Islet precursor cell (in vitro differentiated cells): ENCODE data around the gene TAF8.
"Not testable (repeated sequence)": the region's sequence is repeated elsewhere in the genome, so short reads cannot be mapped to it uniquely, and the experiment has no call there.

Experiments
- DNase-seq: peaks from one replicate; pipeline ENCODE4 v3.0.0-alpha.2; 2018

Gene TAF8

DNA sequence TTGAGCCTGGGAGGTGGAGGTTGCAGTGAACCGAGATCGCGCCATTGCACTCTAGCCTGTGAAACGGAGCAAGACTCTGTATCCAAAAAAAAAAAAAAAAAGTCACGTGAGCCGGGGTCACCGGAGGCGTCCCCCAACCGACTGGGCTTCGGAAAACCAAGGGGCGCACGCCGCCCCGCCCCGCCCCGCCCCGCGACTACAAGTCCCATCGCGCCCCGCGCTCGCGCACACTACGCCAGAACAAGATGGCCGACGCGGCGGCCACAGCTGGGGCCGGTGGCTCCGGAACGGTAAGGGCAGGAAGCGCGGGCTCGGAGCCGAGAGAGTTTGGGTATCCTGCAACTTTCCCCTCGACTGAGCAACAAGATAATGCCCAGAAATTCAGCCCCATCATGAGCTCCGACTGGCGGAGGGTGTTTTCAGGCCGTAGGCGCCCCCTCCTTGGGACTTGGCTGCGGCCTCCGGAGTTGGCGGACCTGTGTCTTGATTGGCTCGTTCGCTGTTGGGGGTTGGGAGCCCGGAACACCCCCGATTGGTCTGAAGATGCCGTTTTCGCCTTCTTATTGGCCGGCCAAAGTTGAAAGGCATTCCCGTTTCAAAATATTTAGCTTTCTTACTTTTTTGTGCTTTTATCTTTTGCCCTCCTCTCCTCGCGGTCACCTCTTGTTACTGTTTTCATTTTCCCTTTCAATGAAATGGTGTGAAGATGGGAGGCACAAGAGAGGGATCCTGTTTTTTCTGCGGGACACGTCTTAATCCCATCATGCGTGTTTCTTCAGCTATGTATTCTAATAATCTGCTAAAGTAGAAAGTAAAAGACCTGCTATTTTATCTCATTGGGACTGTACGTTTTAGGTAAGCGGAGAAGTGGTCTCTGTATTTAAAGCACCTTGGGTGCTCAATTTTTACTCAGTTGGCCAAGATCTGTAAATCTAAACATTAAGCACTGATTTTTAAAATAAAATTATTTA, at the start of gene TAF8:
Gene TAF8, plus strand, starts transcription at position 228 of the 971 bp plus-strand sequence. Its CDS starts 18 bp downstream, at position 246.
- DNase-seq, result peak; percentile 94

GRCh38 chr6:42001506-42001905, 48.8 kb upstream of the TAF8 start:
- DNase-seq, result no peak

GRCh38 chr6:42003658-42004057, 46.7 kb upstream of the TAF8 start:
- not testable (repeated sequence) for DNase-seq

DNA sequence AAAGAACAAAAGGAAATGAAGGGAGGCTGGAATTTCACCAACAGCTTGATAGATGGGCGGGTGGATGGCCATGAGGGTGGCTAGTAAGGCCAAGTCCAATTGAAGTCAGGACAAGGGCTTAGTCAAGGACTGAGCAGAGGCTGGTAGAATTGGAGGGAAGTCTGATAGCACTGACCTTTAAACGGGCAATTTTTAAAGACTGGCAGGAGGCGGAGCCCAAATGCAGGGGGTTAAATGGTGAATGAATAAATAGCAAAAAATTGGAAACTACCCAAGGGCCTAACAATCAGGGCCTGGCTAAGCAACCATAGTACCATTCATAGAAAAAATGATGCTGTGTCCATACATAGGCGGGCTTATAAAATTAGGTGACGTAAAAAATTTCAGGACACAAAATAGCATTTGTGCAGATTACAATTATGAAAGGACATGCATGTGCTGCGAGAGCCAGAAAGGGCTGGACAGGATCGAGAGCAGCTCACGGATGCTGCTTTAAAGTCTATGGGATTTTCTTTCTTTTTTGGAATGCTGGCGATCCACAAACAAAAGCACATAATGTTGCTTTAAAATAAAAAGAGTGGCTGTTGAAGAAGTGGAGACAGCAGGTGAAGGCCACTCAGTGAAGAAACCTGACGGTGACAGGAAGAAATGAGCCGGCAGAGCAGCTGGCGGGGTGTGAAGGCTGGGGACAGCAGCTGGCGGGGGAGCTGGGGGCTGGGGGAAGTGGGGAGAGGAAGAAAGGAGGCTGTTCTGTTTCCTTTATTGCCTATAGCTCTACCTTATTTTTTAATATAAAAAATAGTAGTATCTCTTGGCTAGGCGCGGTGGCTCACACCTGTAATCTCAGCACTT, 42.8 kb upstream of the TAF8 start:
- no peak for DNase-seq

- not testable (repeated sequence) for DNase-seq
Observed at GRCh38 chr6:42008138-42008528, 42.2 kb upstream of the TAF8 start.

DNA sequence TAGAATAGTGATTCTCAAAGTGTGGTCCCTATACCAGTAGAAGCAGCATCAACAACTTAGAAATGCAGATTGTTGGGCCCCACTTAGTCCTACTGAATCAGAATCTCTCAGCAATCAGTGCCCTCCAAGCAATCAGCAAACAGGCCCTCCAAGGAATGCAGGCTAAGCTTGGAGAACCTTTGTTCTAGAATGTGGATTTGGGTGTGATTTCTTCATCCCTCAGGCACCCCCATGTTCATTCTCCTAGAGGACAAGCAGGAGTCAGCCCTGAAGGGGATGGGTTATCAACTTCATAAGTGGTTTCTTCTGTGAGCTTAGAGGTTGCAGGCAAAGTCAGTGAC, 40.5 kb upstream of the TAF8 start:
- no peak for DNase-seq

GRCh38 chr6:42010185-42010891, 40.0 kb upstream of the TAF8 start:
- DNase-seq, result peak; percentile 65

GRCh38 chr6:42010909-42011308, 39.4 kb upstream of the TAF8 start:
- DNase-seq, result no peak

DNA sequence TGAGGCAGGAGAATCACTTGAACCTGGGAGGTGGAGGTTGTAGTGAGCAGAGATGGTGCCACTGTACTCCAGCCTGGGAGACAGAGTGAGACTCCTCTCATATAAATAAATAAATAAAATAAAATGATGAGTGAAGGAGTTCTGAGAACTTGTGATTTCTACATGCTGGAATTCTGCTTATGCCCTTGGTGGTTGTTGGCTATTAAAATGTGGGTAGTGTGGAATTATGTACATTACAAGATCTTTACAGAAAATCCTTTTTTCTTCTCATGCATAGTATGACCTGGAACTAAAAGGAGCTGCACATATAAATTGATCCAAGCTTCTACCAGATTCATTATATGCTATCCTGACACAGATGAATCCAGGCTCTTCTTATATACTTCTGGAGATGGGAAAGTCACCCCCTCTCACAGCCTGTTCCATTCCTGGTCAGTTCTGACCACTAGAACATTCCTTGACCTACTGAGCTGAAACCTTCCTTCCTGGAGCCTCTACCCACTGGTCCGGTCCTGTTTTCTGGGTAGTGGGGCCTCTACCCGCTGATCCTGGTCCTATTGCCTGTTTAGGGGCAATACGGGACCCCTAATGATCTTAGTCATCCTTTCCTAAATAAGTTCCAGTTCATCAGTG, 37.7 kb upstream of the TAF8 start:
- DNase-seq, result no peak

DNA sequence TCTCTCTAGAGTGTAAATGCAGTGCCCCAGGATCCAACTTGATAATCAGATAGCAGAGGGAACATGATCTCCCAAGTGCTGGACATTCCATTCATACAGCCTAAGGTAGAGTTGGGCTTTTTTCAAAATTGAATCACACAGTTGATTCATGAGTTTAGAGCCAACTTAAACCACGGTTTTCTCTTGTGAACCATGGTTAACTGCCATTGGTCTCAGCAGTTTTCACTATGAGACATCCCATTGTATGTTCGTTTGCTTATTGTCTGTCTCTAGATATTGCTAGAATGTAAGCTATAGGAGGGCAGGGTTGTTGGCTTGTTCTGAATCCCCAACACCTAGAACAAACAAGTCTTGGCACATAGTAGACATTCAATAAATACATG, 37.2 kb upstream of the TAF8 start:
- DNase-seq, result no peak

- DNase-seq, result peak; percentile 78
Observed at GRCh38 chr6:42017021-42017643, 33.2 kb upstream of the TAF8 start.

DNA sequence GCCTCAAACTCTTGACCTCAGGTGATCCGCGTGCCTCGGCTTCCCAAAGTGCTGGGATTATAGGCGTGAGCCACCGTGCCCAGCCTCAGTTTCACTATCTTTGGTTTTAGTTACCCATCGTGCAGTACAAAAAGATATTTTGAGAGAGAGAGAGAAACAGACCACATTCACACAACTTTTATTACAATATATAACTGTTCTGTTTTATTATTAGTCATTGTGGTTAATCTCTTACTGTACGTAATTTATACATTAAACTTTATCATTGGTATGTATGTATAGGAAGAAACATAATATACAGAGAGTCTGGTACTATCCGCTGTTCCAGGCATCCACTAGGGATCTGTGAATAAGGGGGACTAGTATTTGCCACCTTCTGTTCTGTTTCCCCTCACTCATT, 29.4 kb upstream of the TAF8 start:
- no peak for DNase-seq

GRCh38 chr6:42021847-42022754, 28.2 kb upstream of the TAF8 start:
- no peak for DNase-seq

DNA sequence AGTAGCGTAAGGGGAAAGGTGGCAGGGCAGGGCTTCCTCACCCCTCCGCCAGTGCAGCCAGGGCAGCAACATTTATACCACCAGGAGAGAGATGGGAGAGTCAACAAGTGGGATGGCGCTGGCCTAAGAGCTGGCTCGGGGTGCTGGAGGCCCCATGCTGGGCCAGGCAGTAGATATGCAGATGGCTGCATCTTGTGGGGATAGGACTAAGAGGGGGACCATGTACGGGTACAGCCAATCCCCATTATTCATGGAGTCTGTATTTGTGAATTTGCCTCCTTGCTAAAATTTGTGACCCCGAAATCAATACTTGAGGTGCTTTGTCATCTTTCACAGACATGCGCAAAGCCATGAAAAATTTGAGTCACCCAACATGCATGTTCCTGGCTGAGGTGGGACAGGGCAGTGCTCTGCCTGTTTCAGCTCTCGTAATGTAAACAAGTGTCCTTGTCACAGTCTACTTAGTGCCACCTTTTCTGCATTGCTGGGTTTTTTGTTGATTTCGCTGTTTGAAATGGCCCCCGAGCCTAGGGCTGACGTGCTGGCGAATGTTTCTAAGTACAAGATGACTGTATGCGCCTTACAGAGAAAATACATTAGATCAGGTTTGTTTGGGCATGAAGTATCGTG, 27.5 kb upstream of the TAF8 start:
- DNase-seq, result no peak

DNA sequence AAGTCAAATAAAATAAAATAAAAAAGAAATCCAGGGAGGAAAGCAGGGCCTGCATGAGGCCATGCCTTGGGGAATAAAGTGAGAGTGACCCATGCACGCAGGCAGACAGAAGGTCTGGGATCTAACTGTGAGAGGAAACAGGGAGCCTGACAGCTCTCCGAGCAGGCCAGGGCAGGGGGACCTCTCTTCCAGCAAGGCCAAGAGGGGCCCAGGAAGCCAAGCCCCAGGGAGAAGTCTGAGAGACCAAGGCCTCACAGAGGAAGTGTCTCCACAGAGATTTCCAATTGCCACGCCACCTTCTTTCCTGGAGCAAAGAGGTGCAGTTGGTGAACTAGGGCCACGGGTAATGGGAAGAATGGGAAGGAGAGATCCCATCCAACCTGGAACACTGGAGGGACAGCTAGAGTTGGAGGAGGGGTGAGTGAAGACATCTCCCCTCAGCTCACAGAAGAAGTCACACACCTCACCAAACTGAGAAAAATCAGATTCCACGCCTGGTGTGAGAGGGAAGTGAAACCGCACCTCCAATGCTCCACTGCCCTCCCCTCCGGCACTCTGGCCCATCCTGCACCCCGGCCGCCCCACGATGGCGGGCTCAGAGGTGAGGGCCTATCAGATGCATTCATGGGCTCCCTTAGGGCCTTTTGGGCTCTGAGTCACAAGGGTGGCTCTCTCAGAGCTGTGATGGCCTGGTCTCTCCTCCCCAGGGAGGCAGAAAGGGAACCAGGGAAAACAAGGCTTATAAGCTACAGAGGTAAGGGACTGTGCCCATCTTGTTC, 25.1 kb upstream of the TAF8 start:
- no peak for DNase-seq

- no peak for DNase-seq
Observed at GRCh38 chr6:42025845-42026243, 24.5 kb upstream of the TAF8 start.

DNA sequence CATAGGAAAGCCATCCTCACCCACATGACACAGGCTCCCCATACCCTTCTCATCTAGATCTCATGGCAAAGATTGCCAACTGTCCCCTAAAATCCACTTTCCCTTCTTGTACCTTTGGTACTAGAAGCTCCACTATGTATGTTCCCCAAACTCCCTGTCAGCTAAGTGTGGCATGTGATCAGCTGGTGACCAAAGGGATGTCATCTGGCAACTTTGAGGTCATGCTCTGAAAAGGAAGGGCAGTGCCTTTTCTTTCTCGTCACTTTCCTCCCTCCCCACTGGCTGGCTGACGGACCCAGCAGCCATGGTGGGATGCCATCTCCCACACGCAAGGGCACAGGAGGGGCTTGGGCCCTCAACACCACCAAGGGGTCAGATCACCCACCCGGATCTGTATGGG, 23.8 kb upstream of the TAF8 start:
- DNase-seq, result no peak

- peak; percentile 93 for DNase-seq
Observed at GRCh38 chr6:42028234-42029061, 21.9 kb upstream of the TAF8 start.
